Epidermal melanocyte (primary cell): Measurements from ENCODE around the gene CCNYL1.

ENCODE experiments used
- DNase-seq: peaks from one replicate; pipeline ENCODE4 v3.0.0; 2011; ENCODE audit warnings: low spot score; ENCODE audit not compliant: insufficient read length

The CCNYL1 gene

DNA sequence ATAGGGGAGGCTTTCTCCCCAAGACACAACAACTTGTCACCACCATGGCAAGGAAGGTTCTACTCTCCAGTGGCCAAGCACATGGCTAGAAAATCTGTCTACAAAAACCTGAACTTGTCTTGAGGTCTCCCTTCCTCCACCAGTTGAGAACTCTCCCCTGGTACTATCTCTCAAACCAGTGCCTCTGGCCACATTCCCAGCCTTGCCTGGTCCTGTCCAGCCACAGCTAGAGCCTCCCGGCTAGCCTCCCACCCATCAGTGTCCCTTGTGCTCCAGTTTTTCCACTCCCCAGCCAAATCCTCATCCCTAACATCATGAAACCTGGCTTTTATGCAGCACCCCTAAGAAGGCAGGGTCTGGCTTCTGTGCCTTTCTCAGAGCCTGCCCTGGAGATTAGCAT lies 79.5 kb downstream of the CCNYL1 start:
- no peak for DNase-seq

DNA sequence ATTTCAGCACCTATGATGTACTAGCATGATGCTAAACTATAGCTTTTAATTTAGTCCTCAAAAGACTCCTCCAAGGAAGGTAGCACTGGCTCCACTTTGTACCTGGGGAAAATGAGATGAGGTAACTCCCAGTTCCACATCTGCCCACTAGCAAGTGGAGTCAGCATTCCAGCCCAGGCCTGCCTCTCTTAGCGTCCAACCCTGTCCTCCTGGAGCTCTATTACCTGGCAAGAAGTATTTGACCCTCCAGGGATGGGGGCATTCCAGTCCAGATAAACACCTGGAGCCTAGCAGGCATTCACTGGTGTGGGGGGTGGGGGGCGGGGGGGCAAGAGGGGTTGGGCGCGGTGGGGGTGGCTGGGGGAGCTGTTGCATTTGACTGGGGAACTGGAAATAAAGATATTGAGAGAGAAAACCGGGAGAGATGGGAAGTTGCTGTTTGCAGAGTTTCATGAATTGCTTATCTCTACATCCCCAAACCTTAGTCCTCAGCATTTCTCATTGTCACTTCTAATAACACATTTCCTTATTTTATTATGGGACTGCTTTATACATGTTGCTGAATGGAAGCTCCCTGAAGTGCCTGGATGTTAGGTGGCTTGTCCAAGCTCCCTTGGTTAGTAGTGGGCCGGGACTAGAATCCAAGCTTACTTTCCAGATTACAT lies 80.3 kb downstream of the CCNYL1 start:
- DNase-seq: no peak

GRCh38 chr2:207792244-207792785 lies 80.9 kb downstream of the CCNYL1 start:
- DNase-seq: no peak

GRCh38 chr2:207796585-207797350 lies 85.3 kb downstream of the CCNYL1 start:
- DNase-seq: no peak

- DNase-seq: no peak
These were observed 89.8 kb downstream of the CCNYL1 start for GRCh38 chr2:207801259-207801658.

DNA sequence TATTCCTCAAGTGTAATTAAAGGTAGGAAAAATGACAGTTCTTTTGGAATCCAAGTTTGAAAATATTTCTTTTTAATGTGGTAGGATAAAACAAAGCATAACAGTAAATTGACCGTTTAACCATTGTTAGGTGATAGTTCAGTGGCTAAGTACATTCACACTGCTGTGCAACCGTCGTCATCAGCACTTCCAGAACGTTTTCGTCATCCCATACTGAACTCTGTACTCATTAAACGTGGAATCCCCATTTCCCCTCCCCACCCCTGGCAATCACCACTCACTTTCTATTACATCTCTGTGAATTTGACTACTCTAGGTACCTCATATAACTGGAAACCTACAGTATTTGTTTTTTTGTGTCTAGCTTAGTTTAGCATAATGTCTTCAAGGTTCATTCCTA lies 91.2 kb downstream of the CCNYL1 start:
- DNase-seq: no peak
